NCI-H2196 treated with DMSO at 0.1 percent for 48 hours (cell line): ENCODE measurements around the gene IQCK.

Experiments used
- DNase-seq: peaks from one replicate; lab custom pipeline; 2025; ENCODE audit not compliant: unreplicated experiment; lab: John Stamatoyannopoulos, UW

The IQCK gene

DNA sequence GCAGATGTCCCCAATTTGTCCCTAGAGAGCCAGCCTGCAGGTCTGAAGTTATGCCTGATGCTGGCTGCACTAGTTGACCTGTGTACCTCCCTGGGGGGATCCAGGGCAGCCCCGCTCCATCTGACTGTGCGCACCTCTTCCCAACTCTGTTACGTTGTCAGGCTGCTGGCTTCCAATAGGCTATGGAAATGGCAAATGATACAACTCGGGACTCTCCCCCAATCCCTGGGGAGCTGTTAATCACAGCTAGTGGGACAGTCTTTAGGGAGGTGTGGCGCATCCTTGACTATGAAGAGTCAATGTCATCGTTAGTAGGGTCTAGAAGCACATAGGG, 136.4 kb downstream of the IQCK start:
- no peak for DNase-seq

DNA sequence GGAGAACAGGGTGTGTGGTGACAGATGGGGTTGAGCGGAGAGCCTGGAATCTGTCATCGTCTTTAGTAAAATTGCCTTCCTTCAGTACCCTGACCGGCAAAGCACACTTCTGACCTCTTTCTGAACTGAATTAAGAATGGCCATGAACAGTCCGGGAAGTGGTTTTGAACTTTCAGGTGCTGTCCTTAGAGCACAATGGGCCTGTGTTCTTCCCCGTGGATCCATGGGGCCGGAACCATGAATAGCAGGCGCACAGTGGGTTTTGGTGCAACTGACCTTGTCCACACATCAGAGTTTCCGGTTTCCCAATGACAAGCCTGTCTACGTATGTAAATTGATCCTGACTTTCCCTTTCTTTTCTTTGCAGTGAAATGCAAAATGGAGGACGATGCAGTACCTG, 138.0 kb downstream of the IQCK start:
- no peak for DNase-seq

DNA sequence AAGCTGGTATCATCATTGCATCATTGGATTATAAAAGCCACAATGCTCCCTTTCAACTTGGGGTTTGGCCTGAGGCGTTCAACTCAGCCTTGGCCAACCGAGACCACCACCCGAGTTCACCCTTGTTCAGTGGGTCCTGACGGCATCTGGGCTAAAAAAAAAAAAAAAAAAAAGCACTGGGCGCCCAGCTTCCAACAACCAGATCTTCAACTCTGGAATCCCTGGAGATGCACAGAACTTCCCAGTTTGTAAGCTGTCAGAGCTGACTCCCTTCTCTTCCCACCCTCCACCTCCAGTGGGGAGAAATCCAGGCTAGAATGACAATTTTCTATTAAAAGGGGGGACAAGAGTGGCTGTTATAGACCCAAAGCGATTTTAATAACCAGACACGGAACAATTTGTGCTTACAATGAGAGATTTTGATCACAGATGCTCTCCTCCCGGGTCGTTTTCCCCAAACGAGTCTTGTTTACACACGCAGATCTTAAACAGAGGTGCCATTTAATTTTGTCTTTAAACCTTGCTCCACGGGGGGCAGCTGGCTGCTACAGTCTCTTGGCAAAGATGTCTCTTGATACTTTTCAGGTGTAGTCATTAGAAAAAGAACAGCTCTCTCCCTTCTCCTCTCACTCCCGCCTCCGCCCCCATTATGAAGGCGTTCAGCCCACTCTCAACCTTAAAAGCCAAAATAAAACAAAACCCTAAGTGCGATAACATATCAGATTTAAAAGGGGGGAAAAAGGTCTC, 139.7 kb downstream of the IQCK start:
- DNase-seq = no peak

DNA sequence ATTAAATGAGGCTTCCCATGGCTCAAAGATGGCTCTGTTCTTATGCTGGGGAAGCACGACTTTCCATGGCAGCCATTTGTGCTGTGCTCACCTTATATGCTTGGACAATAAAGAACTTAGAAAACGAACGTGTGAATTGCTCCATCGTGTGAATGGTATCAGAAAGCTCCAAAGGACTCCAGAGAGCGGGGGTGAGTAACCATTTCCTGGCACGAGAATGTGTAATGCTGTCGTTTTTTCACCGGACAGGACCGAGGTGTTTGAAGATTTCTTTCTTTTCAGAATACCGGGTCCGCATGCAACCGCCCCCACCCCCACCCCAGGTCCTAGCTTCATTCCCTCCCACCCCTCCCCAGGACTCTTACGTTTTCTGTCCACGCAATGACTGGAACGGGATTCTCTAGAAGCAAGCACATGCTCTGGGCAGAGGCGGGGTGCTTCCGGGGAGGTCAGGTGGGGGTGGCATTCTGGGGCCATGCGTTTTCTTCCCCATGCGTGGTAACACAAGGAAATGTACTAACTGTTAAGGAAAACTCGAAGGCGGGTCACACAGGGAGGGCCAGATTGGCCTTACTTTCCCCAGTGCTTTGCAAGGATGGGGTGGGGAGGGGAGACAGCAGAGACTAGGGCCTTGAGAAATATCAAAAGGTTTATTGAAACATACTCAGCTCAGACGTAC, 140.4 kb downstream of the IQCK start:
- no peak for DNase-seq

DNA sequence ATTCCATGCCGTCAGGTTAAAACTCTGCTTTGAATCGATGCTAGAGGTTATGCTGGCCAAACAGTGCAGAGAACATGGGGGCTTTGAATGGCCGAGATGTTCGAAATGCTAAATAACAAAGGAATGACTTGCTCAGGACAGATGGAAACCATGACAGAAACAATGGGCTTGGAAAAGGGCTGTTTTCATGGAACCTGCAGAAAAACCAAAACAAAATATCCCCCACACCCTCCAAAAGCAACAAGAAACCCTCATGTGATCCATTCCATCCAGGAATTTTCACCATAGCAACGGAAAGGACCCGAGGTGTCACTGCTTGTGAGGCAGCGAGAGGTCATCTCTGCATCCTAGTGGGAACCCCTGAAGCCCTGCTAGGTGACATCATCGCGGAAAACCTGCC, 141.1 kb downstream of the IQCK start:
- DNase-seq = no peak

DNA sequence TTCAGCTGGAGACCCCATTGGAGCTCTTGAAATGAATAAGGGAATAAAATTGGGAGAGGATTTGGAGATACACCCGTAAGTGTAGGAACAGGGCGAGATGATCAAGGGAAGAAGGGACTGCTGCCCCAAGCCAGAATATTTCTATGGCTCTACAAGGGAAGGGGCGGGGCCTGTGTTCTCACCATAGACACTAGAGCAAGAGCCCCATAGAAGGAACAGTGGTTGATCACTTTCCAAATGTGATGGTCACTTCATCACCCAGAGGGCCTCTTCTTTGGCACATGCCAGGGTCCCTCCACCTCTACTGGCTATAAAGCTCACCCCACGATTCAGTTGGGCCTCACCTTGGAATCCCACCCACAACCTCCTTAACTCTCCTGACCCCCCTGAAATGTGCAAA, 141.5 kb downstream of the IQCK start:
- no peak for DNase-seq

DNA sequence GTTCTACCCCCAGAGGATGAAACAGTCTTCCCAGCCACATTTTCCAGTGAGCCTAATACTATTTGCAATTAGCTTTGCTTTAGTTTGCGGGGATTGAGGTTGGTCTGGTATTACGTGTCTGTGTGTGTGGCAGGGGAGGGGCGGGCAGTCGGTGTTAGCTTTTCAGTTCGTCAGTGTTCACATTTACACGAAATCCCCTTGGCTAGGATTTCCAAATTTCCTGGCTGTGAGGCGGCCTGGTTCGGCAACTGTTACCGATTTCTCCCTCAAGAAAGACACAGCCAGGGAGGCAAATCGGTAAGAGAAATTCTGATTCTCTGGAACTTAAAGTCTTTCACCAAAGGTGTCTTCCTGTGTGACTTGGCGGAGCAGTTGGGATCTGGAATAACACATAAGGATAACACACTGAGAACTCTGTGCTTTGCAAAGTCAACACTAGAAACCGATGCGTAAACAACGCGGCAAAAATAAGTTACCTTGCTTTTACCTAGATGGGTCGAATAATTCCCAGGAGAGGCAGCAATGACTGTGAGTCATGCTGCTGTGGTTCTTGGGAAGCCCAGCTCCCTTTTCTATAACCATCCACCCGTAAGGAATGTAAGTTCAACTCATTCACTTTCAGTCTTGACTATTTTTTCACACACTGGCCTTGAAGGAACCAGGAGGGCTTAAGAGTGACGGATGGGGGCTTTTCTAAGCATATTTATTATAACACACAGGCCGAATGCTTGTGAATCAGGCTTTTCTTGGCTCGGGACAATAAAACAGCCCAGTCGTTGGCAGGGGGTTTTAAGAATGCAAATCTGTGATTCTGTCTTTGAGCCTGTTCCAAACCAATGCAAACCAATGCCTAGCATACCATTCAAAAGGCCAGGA, 142.3 kb downstream of the IQCK start:
- DNase-seq = no peak

DNA sequence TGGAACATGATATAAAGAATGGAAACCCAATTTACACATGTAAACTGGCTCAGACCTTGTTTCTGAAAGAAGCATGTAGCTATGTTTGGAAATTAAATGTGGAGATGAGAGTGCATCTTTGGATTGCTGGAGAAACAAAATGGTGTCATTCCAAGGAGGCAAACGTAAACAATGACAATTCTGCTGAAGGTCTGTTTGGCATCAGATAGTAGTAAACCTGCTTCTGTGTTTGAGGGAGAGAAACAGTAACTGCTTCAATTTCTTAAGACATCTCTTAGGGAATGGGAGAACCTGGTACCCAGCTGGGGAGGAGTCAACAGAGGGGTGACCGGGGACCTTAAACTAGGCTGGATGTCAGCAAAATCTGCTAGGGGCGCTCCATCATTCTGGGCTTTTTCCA, 143.1 kb downstream of the IQCK start:
- no peak for DNase-seq

DNA sequence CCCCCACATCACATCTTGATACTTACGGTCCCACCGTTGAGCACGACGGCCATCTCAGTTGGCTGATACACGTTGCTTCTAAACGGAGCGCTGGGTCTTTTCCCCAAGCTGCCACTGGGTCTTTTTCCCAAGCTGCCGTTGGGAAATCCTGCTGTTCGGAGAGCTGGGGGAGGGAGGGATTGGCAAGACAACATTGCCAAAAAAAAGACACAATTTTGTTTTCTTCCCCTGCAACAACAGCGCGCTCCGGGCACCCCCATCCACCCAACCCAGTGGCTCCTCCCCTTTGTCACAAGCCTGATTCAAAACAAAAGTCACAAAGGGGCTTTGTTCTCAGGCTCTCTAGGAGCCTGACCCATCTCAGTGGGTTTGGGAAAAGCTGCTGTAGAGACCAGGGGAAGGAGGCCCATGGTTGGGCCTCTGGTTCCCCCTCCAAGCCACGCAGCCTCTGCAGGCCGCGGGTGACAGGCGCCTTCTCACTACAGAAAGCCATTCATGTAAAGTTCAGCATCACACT, 143.8 kb downstream of the IQCK start:
- DNase-seq = no peak

DNA sequence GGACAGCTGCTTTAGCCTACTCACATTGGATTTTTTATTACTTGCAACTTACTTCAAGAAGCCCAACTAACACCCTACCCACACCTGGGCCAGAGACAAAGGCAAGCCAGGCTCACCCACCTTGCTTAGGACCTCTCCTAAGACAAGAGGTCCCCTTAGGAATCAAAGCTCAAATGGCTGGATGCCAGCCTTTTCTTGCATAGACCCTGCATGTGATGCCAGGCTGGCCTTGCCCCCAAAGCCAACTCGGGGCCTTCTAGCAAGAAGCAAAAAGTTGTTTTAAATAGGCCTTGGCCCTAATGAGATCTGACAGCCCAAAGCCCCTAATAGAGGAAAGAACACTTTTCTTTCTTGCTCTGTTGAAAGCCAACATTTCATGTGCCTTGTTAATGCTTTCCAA, 145.9 kb downstream of the IQCK start:
- DNase-seq = no peak

DNA sequence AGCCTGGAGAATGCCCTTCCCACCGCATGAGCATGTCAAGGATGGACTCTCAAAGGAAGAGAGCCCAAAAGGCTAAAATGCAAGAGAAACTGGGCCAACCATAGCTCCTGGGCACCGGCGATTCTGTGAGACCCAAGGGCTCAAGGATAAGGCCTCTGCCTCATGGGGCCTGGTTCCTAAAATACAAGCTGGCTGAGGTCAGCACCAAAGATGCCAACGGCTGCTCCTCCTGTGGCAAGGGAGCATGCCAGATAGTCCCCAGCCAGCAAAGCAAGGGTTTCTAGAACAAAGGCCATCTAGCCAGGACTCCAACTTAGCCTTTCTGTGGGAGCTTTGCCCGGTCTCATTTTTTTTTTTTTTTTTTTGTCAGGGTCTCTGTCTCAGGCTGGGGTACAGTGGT, 146.5 kb downstream of the IQCK start:
- no peak for DNase-seq

DNA sequence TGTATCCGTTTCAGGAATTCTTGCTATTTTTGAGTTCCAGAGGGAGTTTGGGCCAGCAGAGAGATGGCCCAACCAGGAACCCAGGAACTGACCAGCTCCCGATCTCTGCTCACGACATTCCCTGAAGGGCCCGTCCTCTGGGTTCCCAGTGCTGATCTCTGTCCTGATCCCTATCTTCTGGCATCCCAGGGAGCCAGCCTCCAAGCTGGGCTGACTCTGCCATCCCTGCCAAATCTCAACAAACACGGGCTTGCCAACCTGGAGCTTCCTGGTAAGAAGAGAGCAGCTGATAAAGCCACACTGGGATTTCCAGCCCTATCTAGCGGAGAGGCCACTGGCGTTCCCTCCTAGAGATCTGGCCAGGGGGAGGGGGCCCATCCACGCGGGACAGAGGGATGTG, 150.3 kb downstream of the IQCK start:
- DNase-seq = no peak

DNA sequence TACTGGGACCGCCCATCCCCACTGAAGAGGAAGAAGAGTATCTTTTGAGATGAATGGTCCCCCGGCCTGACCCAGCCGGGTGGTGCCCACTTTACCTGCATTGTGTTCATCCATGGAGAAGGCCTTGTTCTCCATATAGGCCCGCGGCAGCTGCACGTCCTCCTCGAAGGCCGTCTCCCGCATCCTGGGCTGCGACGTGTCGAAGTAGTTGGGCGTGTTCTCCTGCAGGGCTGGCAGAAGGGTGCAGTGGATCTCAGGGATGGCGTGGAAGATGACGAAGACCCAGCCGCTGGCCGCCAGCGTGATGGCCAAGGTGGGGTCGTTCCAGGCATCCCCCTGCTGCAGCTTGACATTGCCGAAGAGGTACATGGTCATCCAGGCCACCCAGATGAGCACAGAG, 153.7 kb downstream of the IQCK start:
- no peak for DNase-seq

DNA sequence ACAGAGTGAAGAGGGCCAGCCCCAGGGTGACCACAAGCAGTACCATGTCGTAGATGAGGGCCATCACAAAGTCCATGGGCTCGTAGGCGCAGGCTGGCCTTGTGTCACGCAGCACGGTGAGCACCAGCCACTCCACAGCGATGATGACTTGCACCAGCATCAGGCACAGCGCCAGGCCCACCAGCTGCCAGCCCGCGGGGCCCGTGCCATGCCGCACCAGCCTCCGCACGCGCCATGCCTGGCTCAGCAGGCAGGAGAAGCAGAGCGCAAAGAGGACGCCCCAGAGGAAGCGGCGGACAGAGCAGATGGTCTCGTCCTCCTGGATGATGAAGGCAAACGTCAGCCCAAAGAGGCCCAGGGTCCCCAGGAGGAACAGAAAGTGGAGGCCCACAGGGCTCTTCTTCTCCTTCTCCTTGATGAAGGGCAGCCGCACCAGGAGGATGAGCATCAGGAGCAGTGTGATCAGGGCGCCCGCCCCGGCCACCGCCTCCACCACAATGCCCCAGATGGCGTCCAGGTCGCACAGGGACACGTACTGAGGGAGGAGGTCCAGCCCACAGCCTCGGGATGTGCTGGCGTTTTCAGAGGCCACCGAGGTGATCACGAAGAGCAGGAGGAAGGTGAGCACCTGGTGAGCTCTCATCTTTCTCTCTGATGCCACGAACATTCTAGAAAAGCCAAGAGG, 154.2 kb downstream of the IQCK start:
- DNase-seq = no peak

DNA sequence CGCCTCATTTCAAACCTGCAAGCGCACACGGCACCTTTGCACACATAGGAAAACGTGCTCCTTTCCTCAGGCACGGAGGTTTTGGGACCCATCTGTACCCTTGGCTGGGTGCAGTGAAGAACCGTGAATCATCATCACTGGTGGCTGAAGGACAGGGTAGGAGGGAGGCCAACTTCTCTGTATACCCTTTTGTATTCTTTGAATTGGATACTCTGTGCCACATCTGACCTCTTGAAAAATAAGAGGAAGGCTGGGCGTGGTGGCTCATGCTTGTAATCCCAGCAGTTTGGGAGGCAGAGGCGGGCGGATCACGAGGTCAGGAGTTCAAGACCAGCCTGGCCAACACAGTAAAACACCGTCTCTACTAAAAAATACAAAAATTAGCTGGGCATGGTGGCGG, 154.9 kb downstream of the IQCK start:
- DNase-seq = no peak

DNA sequence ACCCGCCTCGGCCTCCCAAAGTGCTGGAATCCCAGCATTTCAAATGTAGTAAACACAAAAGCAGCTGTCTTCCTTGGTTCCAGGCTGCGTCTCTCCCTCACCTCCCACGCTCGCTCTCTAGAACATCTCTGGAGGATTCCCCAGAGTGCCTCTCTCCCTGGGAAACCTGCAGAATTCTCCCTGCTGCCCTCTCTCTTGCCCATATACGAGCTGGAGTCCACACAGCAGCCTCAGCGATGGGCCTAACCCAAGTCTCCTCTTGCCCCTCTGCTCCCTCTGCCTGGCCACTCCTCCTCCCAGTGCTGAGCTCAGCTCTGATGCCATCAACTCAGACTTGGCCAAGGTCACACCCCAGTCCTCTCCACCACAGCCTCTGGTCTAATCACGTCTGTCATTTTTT, 156.0 kb downstream of the IQCK start:
- DNase-seq = no peak

DNA sequence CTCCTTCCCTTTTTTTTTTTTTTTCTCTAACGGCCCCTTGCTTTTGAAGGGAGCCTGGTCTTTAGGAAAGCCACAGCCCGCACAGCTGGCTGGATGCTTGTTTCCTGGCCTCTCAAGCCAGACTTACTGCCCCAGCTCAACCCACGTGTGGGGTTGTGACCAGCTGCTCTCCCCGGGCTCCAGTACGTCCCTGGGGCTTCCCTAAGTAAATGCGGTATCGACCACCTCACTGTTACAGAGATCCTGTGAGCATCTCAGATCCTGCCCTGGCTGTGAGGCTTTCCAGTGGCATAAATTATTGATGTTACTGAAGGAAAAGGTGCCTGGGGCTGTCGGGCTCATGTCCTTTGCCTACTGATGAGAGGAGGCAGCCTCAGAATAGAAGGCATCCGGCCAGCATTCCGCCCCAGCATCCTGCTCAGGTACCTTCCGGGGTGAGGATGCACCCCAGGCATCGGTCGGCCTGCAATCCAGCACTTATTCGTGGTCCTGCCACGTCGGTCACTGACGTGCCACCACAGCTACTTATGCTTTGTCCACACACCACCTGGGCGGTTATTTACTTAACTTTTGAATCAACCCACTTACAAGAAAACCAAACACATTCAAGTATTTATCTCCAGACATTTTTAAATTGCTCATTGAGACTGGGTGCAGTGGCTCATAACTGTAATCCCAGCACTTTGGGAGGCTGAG, 156.9 kb downstream of the IQCK start:
- no peak for DNase-seq

DNA sequence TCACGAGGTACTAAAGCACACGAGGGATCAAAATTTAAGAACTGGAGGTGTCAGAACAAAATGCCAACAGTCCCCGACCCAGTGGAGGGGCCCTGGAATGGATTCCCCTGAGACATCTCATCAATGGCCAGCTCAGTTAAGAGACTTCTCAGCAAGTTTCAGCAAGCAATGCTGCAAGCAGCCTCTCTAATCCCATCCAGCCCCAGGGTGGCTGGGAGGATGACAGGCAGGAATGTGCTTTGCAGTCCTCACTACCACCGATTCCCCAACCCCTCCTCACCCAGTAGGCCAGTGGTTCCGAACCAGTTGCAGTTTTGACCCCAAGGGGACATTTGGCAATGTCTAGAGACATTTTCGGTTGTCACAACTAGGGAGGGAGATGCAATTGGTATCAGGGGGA, 157.8 kb downstream of the IQCK start:
- no peak for DNase-seq

DNA sequence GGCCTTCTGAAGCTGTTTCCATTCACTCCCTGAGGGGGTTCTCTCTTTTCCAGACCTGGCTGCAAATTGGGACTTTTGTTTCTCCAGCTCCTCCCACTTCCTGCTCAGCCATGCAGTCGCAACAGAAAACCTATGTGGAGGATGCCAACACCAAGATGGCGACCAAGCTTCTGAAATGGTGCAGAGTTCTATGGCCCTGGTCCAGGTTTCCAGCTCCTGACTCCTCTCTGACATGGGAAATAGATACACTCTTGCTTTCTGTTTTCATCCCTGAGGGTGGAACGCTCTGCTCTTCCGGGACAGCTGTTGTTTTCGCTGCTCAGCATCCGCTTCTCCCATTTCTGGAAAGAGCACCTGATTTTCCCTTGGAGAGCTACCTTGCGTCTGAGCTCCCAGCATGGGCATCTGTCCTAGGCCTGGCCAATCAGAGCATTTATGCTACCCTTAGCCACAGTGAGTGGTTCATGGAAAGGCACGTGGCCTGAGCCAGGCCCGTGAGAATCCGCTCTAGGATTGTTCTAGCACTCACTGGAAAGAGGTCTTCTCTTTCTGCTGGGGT, 158.5 kb downstream of the IQCK start:
- no peak for DNase-seq

DNA sequence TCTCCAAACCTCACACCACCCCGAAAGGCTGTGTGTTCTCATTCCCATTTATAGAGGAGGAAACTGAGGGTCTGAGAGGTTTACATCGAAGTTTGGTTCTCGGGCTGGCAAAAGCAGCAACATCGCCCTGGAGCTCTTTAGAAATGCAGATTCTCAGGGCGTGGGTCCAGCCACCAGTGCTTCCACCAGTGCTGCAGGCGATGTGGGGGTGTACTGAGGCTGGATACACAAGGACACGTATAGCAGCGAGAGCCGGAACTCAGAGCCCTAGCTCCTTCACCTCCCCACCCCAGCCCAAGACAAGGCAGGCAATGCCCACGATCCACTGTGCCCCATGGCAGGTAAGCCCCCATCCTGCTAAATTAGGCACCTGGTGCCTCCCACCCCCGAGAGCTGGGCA, 160.7 kb downstream of the IQCK start:
- DNase-seq = no peak
